GM12875 (cell line): ENCODE results near the gene SLC5A11.

ENCODE experiments used
- H3K4me3 ChIP-seq: one replicate; pipeline ENCODE4 v1.5.1; 2011; ENCODE audit warnings: low read depth, low read length, control low read depth
- CTCF ChIP-seq: IDR thresholded peaks from 2 replicates; pipeline ENCODE4 v1.5.1; 2011; ENCODE audit warnings: low read depth, mild to moderate bottlenecking, control low read depth, inconsistent platforms, low read length, moderate library complexity, borderline replicate concordance; ENCODE audit not compliant: insufficient read depth

The SLC5A11 gene

GRCh38 chr16:24825696-24826095 lies 20.1 kb upstream of the SLC5A11 start:
- no peak overlapping the region for H3K4me3 ChIP-seq
- no peak for TF ChIP-seq CTCF

GRCh38 chr16:24826096-24826690 lies 19.6 kb upstream of the SLC5A11 start:
- no peak for TF ChIP-seq CTCF

GRCh38 chr16:24826817-24827566 lies 18.8 kb upstream of the SLC5A11 start:
- TF ChIP-seq CTCF = no peak
- H3K4me3 ChIP-seq = no peak overlapping the region

More at GRCh38 chr16:24826096-24826690, 19.6 kb upstream of the SLC5A11 start:
- no peak overlapping the region for H3K4me3 ChIP-seq

GRCh38 chr16:24829153-24829552 lies 16.6 kb upstream of the SLC5A11 start:
- no peak overlapping the region for H3K4me3 ChIP-seq
- no peak for TF ChIP-seq CTCF

GRCh38 chr16:24833352-24833751 lies 12.4 kb upstream of the SLC5A11 start:
- no peak for TF ChIP-seq CTCF
- no peak overlapping the region for H3K4me3 ChIP-seq

GRCh38 chr16:24834459-24835335 lies 11.1 kb upstream of the SLC5A11 start:
- no peak overlapping the region for H3K4me3 ChIP-seq
- peak; percentile 39; the same call in 1 of the 2 replicates for TF ChIP-seq CTCF
